Uterus (tissue), 4 donors: ENCODE data around the gene PTPRE. TPM values are rescaled to one million over a fixed set of nuclear protein-coding genes. Genes with fewer than 3 reads are reported as not detected.

Experiments used
- DNase-seq, 2 donors: peaks; one replicate each; pipeline ENCODE4 v3.0.0-alpha.2; 2019 to 2020
- H3K27ac ChIP-seq, 2 donors: fragments of 200-600 bp; sonication (generic); 1 replicate in 1 of 2; 2 replicates in 1 of 2; pipeline ENCODE4 v1.5.1; 2016 to 2018
- H3K27me3 ChIP-seq, 2 donors: fragments of 200-600 bp; sonication (generic); one replicate each; pipeline ENCODE4 v1.5.1; 2018 to 2019; ENCODE audit warnings: control low read depth in 1 of 2
- H3K36me3 ChIP-seq, 2 donors: fragments of 200-600 bp; sonication (generic); one replicate each; pipeline ENCODE4 v1.5.1; 2019; ENCODE audit warnings: control low read depth in 1 of 2
- H3K4me1 ChIP-seq, 2 donors: fragments of 200-600 bp; sonication (generic); one replicate each; pipeline ENCODE4 v1.5.1; 2018 to 2019; ENCODE audit warnings: control low read depth in 1 of 2
- H3K4me3 ChIP-seq, 2 donors: fragments of 200-600 bp; sonication (generic); 1 replicate in 1 of 2; 2 replicates in 1 of 2; pipeline ENCODE4 v1.5.1; 2018 to 2019; ENCODE audit warnings: mild to moderate bottlenecking in 1 of 2
- H3K9me3 ChIP-seq, 2 donors: fragments of 200-600 bp; sonication (generic); one replicate each; pipeline ENCODE4 v1.5.1; 2019; ENCODE audit warnings: control low read depth in 1 of 2
- CTCF ChIP-seq, 4 experiments: fragments of 200-600 bp in 2 of 4; fragments of 450-650 bp in 2 of 4; sonication (generic) in 2 of 4; IDR thresholded peaks; one replicate each; pipeline ENCODE4 v1.5.1; 2016 to 2019; ENCODE audit warnings: antibody characterized with exemption in 4 of 4, mild to moderate bottlenecking in 2 of 4, moderate library complexity in 1 of 4
- POLR2A ChIP-seq, 2 donors: fragments of 450-650 bp; IDR thresholded peaks; one replicate each; pipeline ENCODE4 v1.6.1; 2016; ENCODE audit warnings: antibody characterized with exemption in 2 of 2, mild to moderate bottlenecking in 1 of 2, moderate library complexity in 1 of 2
- intact Hi-C: fragments of 100-400 bp; cut with DNase I; formaldehyde crosslinking; loops from one replicate; pipeline ENCODE4 v1.15.1; 2023; ENCODE audit warnings: low total_unique reads
- total RNA-seq, 4 donors: library from RNA; depleted of rRNA in 3 of 4; stranded (reverse); fragments of >200 nt in 3 of 4; gene quantifications; one replicate each; pipeline versions ENCODE4 v1.1.0 to v1.2.4, GENCODE V29; 2014 to 2023
- donor health status: DM: yes; HTN: yes; CAD: no.

Gene PTPRE
- total RNA-seq, 4 donors from 2014 or later, result 9.4 to 18.9 (median 16.3) TPM

GRCh38 chr10:128001363-128001745, 94.5 kb downstream of the PTPRE start:
- TF ChIP-seq POLR2A (IDR thresholded peaks at IDR 0.05) (no peak), CTCF (IDR thresholded peaks at IDR 0.05) (no peak)
- intact Hi-C loops, result no loop called here
- H3K9me3 ChIP-seq, result no peaks in the 10 kb centered on the region
- H3K4me3 ChIP-seq, result no peak overlapping the region
- no peak overlapping the region for H3K27ac ChIP-seq
- no peaks in the 10 kb centered on the region for H3K4me1 ChIP-seq
- no peaks in the 10 kb centered on the region for H3K36me3 ChIP-seq
- H3K27me3 ChIP-seq, result no peaks in the 10 kb centered on the region
- DNase-seq, result no peak

DNA sequence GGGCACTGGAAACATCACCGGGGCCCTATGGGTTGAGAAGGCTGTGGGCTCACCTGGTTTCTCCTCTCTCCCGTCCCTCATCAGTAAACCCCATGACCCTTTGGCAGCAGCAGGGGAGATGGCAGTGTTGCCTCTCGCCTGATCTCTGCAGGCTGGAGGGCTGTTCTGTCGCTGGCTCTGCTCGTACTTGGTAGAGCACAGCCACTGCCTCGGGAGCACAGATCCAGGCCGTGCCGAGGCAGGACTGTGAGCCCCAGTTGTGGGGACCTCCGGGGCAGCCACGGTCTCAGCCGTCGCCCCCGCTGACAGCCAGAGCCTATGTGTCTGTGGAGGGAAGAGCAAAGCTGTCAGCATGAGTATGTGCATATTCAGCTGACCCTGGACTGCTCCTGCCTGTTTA, 94.9 kb downstream of the PTPRE start:
- Histone ChIP-seq H3K9me3 (no peaks in the 10 kb centered on the region), H3K36me3 (no peaks in the 10 kb centered on the region), H3K4me3 (no peak overlapping the region), H3K27ac (no peak overlapping the region), H3K27me3 (no peaks in the 10 kb centered on the region), H3K4me1 (no peaks in the 10 kb centered on the region)
- DNase-seq, result no peak
- intact Hi-C loops, result no loop called here
- TF ChIP-seq POLR2A (IDR thresholded peaks at IDR 0.05), result no peak
- no peak for TF ChIP-seq CTCF (IDR thresholded peaks at IDR 0.05)

DNA sequence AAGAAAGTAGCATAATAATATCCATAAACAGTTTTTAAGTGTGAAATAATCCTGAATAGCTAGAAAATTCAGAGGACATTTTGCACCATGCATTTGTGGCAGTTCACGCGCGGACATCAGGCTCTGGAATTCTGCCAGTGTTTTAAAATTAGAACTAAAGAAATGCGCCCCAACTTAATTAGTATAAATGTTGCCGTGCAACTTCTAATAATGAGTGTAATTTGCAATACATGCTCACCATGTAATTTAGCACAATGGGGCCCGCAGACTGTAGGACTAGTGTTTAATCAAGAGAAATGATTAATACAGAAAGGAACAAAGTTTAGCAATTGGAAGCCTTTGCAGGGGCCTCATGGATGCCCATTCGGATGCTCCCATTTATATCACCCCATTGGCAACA, 96.6 kb downstream of the PTPRE start:
- TF ChIP-seq CTCF (IDR thresholded peaks at IDR 0.05), result no peak
- Histone ChIP-seq H3K4me3 (no peak overlapping the region), H3K27ac (no peak overlapping the region), H3K9me3 (no peaks in the 10 kb centered on the region), H3K36me3 (no peaks in the 10 kb centered on the region), H3K27me3 (no peaks in the 10 kb centered on the region), H3K4me1 (no peaks in the 10 kb centered on the region)
- no peak for DNase-seq
- intact Hi-C loops, result no loop called here

GRCh38 chr10:128005858-128006257, 99.0 kb downstream of the PTPRE start:
- intact Hi-C loops, result no loop called here
- no peaks in the 10 kb centered on the region for H3K4me1 ChIP-seq
- no peak for TF ChIP-seq CTCF (IDR thresholded peaks at IDR 0.05)
- TF ChIP-seq POLR2A (IDR thresholded peaks at IDR 0.05), result no peak
- no peak overlapping the region for H3K27ac ChIP-seq
- DNase-seq, result no peak
- H3K4me3 ChIP-seq, result no peak overlapping the region
- H3K27me3 ChIP-seq, result no peaks in the 10 kb centered on the region
- H3K9me3 ChIP-seq, result no peaks in the 10 kb centered on the region
- no peaks in the 10 kb centered on the region for H3K36me3 ChIP-seq

DNA sequence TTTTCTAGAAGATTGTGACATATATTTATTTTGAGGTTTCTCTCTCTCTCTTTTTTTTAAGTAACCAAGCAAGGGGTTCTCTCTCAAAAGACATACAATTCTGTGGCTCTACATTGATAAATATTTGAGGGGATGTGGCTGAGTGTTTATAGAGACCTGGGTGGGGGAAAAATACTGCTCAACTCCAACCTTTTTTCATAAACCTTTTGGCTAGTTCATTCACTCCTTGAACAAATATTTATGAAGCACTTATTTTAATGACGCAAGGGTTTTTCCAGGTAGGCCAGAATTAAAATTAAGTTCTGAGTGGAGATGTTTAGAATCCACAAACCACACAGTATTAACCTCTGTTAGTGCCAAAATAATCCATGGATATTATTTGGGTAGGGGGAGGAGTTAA, 100.2 kb downstream of the PTPRE start:
- Histone ChIP-seq H3K27ac (no peak overlapping the region), H3K4me3 (no peak overlapping the region), H3K36me3 (no peaks in the 10 kb centered on the region), H3K4me1 (no peaks in the 10 kb centered on the region), H3K9me3 (no peaks in the 10 kb centered on the region), H3K27me3 (no peaks in the 10 kb centered on the region)
- no peak for DNase-seq
- no peak for TF ChIP-seq CTCF (IDR thresholded peaks at IDR 0.05)
- TF ChIP-seq POLR2A (IDR thresholded peaks at IDR 0.05), result no peak
- intact Hi-C loops, result no loop called here
